OCI-LY7 (cell line): ENCODE results near the gene ZFR. TPM values are rescaled to one million over a fixed set of nuclear protein-coding genes. Genes with fewer than 3 reads are reported as not detected.

ENCODE experiments used
- BruUV-seq: library from RNA; stranded (reverse); fragments of 400-500 nt; replicated peaks from 2 replicates; lab custom pipeline; 2021; lab: Mats Ljungman, UMichigan
- CTCF ChIA-PET: fragments of 300-600 bp; sonication (Branson Sonifier 250); formaldehyde crosslinking; loops from one replicate; lab custom pipeline; 2022; ENCODE audit warnings: antibody characterized with exemption; ENCODE audit not compliant: unreplicated experiment; lab: Charles Lee
- POLR2A ChIA-PET: fragments of 300-600 bp; sonication (Branson Sonifier 250); formaldehyde crosslinking; loops from one replicate; lab custom pipeline; 2022; ENCODE audit warnings: antibody characterized with exemption; lab: Charles Lee
- DNase-seq: peaks from one replicate; pipeline ENCODE4 v3.0.0-alpha.2; 2015; ENCODE audit warnings: low spot score
- H2AFZ ChIP-seq: fragments of 200-600 bp; sonication (generic), shearing (Covaris generic); 2 replicates; pipeline ENCODE4 v1.6.1; 2014; ENCODE audit warnings: mild to moderate bottlenecking, antibody characterized with exemption, low read length, moderate library complexity
- H3K27ac ChIP-seq: fragments of 200-600 bp; sonication (generic); 2 replicates; pipeline ENCODE4 v1.5.1; 2014; ENCODE audit warnings: mixed run types, low read depth, mild to moderate bottlenecking, moderate library complexity, low read length, inconsistent platforms; ENCODE audit not compliant: poor library complexity, severe bottlenecking
- H3K36me3 ChIP-seq: fragments of 200-600 bp; sonication (generic); 2 replicates; pipeline ENCODE4 v1.6.1; 2014; ENCODE audit warnings: mild to moderate bottlenecking, antibody characterized with exemption, low read length, moderate library complexity, mixed read lengths; ENCODE audit not compliant: insufficient read depth
- H3K4me1 ChIP-seq: fragments of 200-600 bp; sonication (generic); 2 replicates; pipeline ENCODE4 v1.5.1; 2014; ENCODE audit warnings: mild to moderate bottlenecking, low read length; ENCODE audit not compliant: insufficient read depth, poor library complexity, severe bottlenecking
- H3K4me2 ChIP-seq: fragments of 200-600 bp; sonication (generic); 2 replicates; pipeline ENCODE4 v1.6.1; 2014; ENCODE audit warnings: mild to moderate bottlenecking, low read length
- H3K4me3 ChIP-seq: fragments of 200-600 bp; sonication (generic); 2 replicates; pipeline ENCODE4 v1.5.1; 2014; ENCODE audit warnings: mild to moderate bottlenecking, low read depth, low read length; ENCODE audit not compliant: poor library complexity, severe bottlenecking
- H3K79me2 ChIP-seq: fragments of 200-600 bp; sonication (generic); 2 replicates; pipeline ENCODE4 v1.6.1; 2016; ENCODE audit warnings: low read depth, mild to moderate bottlenecking, low read length, moderate library complexity, mixed read lengths; ENCODE audit not compliant: insufficient read depth
- H3K9me2 ChIP-seq: fragments of 200-600 bp; sonication (generic); 2 replicates; pipeline ENCODE4 v1.6.1; 2016; ENCODE audit warnings: mild to moderate bottlenecking, low read length, mixed read lengths; ENCODE audit not compliant: insufficient read depth
- H3K9me3 ChIP-seq: fragments of 200-600 bp; sonication (generic); 2 replicates; pipeline ENCODE4 v1.6.1; 2014; ENCODE audit warnings: mild to moderate bottlenecking, mixed run types, low read length, mixed read lengths
- H4K20me1 ChIP-seq: fragments of 200-600 bp; sonication (generic); 2 replicates; pipeline ENCODE4 v1.6.1; 2014; ENCODE audit warnings: mild to moderate bottlenecking, antibody characterized with exemption, low read length, moderate library complexity, mixed read lengths; ENCODE audit not compliant: insufficient read depth
- EZH2phosphoT487 ChIP-seq: fragments of 200-600 bp; sonication (generic); IDR thresholded peaks from 2 replicates; pipeline ENCODE4 v1.6.1; 2018; ENCODE audit warnings: low read depth, borderline replicate concordance, mild to moderate bottlenecking, mixed run types, antibody characterized with exemption, low read length, moderate library complexity, mixed read lengths
- intact Hi-C: fragments of 100-400 bp; cut with micrococcal nuclease; formaldehyde crosslinking; loops from one replicate; pipeline ENCODE4 v1.10.0; 2022; ENCODE audit not compliant: unreplicated experiment
- total RNA-seq, 2 experiments: library from RNA; depleted of rRNA in 1 of 2; stranded (reverse); fragments of >200 nt in 1 of 2; shearing (Covaris generic) in 1 of 2; gene quantifications; 2 replicates each; pipeline ENCODE4 v1.2.3, GENCODE V29; 2014 to 2022
- TF ChIP-seq, protein P1 (sequence below): fragments of 200-600 bp; sonication (generic); conservative IDR thresholded peaks from 2 replicates; pipeline ENCODE4 v1.5.1; 2014; ENCODE audit warnings: mild to moderate bottlenecking, antibody characterized with exemption, low read length, moderate library complexity, mixed read lengths

ZFR gene
- total RNA-seq, 2 experiments from 2014 or later: 54.8 to 63.4 TPM

DNA sequence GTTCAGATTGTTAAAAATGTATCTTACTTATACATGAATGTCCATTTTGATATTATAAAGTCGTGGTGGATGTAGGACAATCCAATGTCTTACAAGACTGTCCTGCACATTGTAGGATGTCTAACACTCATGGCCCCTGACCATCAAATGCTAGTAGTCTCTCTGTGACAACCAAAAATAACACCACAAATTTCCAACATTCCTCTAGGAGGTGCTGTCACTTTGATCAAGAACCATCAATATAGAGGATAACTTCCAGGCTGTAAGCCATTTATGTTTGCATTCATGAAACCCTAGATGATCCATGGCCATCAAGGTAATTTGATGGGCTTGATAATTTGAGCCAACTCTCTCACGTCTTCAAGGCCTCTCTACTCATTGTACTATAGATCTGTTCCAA is 20.5 kb upstream of the ZFR start:
- no peaks in the 10 kb centered on the region for H3K4me1 ChIP-seq
- no peak overlapping the region for H3K27ac ChIP-seq
- no peaks in the 10 kb centered on the region for H4K20me1 ChIP-seq
- ChIA-PET POLR2A (interaction anchor here (0.6 to 1.2 kb wide), 2 partner anchors 9 to 47 kb away, joined by 3 to 4 read pairs; no protein-coding TSS in a partner anchor), CTCF (no interaction called here)
- intact Hi-C loops: no loop called here
- H3K4me3 ChIP-seq: no peak overlapping the region
- BruUV-seq: no TSS peak
- DNase-seq: no peak
- no peaks in the 10 kb centered on the region for H3K9me3 ChIP-seq
- H3K4me2 ChIP-seq: no peak overlapping the region
- no peak overlapping the region for H2AFZ ChIP-seq
- no peaks in the 10 kb centered on the region for H3K9me2 ChIP-seq
- no peak for TF ChIP-seq EZH2phosphoT487
- TF ChIP-seq, protein P1, sequence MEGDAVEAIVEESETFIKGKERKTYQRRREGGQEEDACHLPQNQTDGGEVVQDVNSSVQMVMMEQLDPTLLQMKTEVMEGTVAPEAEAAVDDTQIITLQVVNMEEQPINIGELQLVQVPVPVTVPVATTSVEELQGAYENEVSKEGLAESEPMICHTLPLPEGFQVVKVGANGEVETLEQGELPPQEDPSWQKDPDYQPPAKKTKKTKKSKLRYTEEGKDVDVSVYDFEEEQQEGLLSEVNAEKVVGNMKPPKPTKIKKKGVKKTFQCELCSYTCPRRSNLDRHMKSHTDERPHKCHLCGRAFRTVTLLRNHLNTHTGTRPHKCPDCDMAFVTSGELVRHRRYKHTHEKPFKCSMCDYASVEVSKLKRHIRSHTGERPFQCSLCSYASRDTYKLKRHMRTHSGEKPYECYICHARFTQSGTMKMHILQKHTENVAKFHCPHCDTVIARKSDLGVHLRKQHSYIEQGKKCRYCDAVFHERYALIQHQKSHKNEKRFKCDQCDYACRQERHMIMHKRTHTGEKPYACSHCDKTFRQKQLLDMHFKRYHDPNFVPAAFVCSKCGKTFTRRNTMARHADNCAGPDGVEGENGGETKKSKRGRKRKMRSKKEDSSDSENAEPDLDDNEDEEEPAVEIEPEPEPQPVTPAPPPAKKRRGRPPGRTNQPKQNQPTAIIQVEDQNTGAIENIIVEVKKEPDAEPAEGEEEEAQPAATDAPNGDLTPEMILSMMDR: peak; percentile 41; the same call in 1 of the 2 replicates
- H3K36me3 ChIP-seq: no peaks in the 10 kb centered on the region
- no peaks in the 10 kb centered on the region for H3K79me2 ChIP-seq

DNA sequence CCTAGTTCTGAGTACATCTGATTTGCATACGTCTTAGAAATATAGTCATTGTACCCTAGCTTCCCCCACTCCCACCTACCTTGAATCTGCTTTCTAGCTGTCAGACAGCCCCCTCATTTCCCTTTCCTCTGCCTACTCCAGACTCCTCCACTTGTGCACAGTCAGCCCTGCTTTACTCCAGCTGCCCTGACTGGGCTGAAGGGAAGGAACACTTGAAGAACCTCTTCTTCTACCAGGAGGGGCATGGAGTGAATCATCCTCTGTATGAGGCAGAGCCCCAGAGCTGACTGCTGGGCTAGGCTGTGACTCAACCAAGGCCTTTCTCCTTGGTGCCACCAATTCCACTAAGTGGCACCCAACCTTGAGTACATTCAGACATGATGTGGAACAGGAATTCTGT is 18.1 kb upstream of the ZFR start:
- H3K4me3 ChIP-seq: no peak overlapping the region
- TF ChIP-seq EZH2phosphoT487: no peak
- TF ChIP-seq, protein P1: no peak
- no peak overlapping the region for H3K27ac ChIP-seq
- no peaks in the 10 kb centered on the region for H4K20me1 ChIP-seq
- H3K79me2 ChIP-seq: no peaks in the 10 kb centered on the region
- no peaks in the 10 kb centered on the region for H3K9me3 ChIP-seq
- ChIA-PET CTCF (no interaction called here), POLR2A (interaction anchor here (0.6 kb wide), 1 partner anchor 64 kb away, joined by 3 read pairs; no protein-coding TSS in a partner anchor)
- no peak for DNase-seq
- no peaks in the 10 kb centered on the region for H3K9me2 ChIP-seq
- no peak overlapping the region for H2AFZ ChIP-seq
- no peaks in the 10 kb centered on the region for H3K36me3 ChIP-seq
- H3K4me1 ChIP-seq: no peaks in the 10 kb centered on the region
- intact Hi-C loops: no loop called here
- H3K4me2 ChIP-seq: no peak overlapping the region
- no TSS peak for BruUV-seq

DNA sequence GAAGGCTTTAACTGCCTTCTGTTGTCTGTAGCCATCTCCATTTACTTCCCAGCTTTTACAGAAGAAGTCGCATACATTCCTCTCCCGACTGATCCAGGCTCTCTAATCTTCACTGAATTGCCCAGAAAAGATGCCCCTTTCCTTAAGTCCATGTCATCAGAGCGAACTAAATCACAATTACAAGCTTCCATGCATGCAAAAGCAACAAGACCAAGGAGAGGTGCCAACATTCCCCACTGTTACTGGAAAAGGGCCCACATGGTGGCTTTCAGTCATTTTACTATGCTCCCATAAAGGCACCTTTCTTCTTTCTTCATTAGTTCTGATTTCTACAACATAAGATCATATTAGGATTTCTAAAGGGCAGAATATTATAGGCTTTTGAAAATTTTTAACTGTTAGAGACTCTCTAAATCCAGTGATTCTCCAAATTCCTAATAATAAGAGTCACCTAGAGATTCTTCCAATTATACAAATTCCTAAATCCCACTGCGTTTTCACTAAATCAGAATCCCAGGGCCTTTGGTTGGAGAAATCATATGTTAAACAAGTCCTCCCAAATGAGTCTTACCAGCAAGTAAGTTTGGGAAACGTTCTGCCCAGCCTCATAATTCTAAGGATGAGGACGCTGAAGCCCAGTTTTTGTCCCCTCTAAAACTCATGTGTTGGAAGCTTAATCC is 17.0 kb upstream of the ZFR start:
- POLR2A ChIA-PET: no interaction called here
- H4K20me1 ChIP-seq: no peaks in the 10 kb centered on the region
- BruUV-seq: no TSS peak
- H3K4me2 ChIP-seq: no peak overlapping the region
- no peak for DNase-seq
- H3K79me2 ChIP-seq: no peaks in the 10 kb centered on the region
- TF ChIP-seq, protein P1: no peak
- no peak for TF ChIP-seq EZH2phosphoT487
- no peak overlapping the region for H3K4me3 ChIP-seq
- intact Hi-C loops: no loop called here
- H3K27ac ChIP-seq: no peak overlapping the region
- no peaks in the 10 kb centered on the region for H3K9me3 ChIP-seq
- CTCF ChIA-PET: no interaction called here
- H2AFZ ChIP-seq: no peak overlapping the region
- no peaks in the 10 kb centered on the region for H3K4me1 ChIP-seq
- H3K36me3 ChIP-seq: no peaks in the 10 kb centered on the region
- no peaks in the 10 kb centered on the region for H3K9me2 ChIP-seq
